NCI-H2171 (cell line): ENCODE results near the gene RAET1E.
"Not testable (repeated sequence)": the region's sequence is repeated elsewhere in the genome, so short reads cannot be mapped to it uniquely, and the experiment has no call there.

Source experiments
- DNase-seq: peaks from one replicate; lab custom pipeline; 2025; lab: John Stamatoyannopoulos, UW

RAET1E gene

GRCh38 chr6:149909701-149910470 lies 12.0 kb upstream of the RAET1E start:
- no peak for DNase-seq

GRCh38 chr6:149908480-149908879 lies 10.6 kb upstream of the RAET1E start:
- DNase-seq, result not testable (repeated sequence)

- no peak for DNase-seq
Measured at GRCh38 chr6:149907317-149907716, 9.4 kb upstream of the RAET1E start.

GRCh38 chr6:149906405-149906804 lies 8.5 kb upstream of the RAET1E start:
- no peak for DNase-seq

- no peak for DNase-seq
Measured at GRCh38 chr6:149905911-149906371, 8.0 kb upstream of the RAET1E start.

- DNase-seq, result no peak
Measured at GRCh38 chr6:149905371-149905910, 7.5 kb upstream of the RAET1E start.

GRCh38 chr6:149904661-149905370 lies 6.9 kb upstream of the RAET1E start:
- DNase-seq, result no peak

- peak; percentile 12 for DNase-seq
Measured at GRCh38 chr6:149903938-149904611, 6.2 kb upstream of the RAET1E start.

- DNase-seq, result no peak
Measured at GRCh38 chr6:149901444-149902140, 3.7 kb upstream of the RAET1E start.

GRCh38 chr6:149900620-149901443 lies 2.9 kb upstream of the RAET1E start:
- no peak for DNase-seq

- no peak for DNase-seq
Measured at GRCh38 chr6:149899926-149900619, 2.2 kb upstream of the RAET1E start.

GRCh38 chr6:149899486-149899885 lies 1.6 kb upstream of the RAET1E start:
- DNase-seq, result no peak

- no peak for DNase-seq
Measured at GRCh38 chr6:149898966-149899365, 1.1 kb upstream of the RAET1E start.

GRCh38 chr6:149897015-149897697 lies 757 bp downstream of the RAET1E start:
- no peak for DNase-seq

- DNase-seq, result no peak
Measured at GRCh38 chr6:149896491-149896890, 1.4 kb downstream of the RAET1E start.

GRCh38 chr6:149895833-149896271 lies 2.1 kb downstream of the RAET1E start:
- no peak for DNase-seq

- DNase-seq, result no peak
Measured at GRCh38 chr6:149895048-149895590, 2.8 kb downstream of the RAET1E start.

- not testable (repeated sequence) for DNase-seq
Measured at GRCh38 chr6:149891864-149892263, 6.0 kb downstream of the RAET1E start.

- no peak for DNase-seq
Measured at GRCh38 chr6:149891259-149891658, 6.7 kb downstream of the RAET1E start.
